Large intestine (tissue), 1 donor: Measurements from ENCODE around the gene BMP15. TPM values are rescaled to one million over a fixed set of nuclear protein-coding genes. Genes with fewer than 3 reads are reported as not detected.

Experiments
- polyA plus RNA-seq: library from polyadenylated mRNA; unstranded; fragments of 120-200 nt; gene quantifications from one replicate; pipeline ENCODE4 v1.2.1, GENCODE V29; 2013

BMP15 gene
- polyA plus RNA-seq, 1 donor: not detected

Other genes with a start within 250 kb of the BMP15 start
- gene SHROOM4, start 96.5 kb upstream of the BMP15 start, polyA plus RNA-seq: 4.5 TPM